HG03342 (cell line): ENCODE results near the gene COL18A1.

Source experiments
- ATAC-seq: cut with Tn5 transposase; IDR thresholded peaks from one replicate; pipeline ENCODE4 v1.9.1; 2021; ENCODE audit warnings: mild to moderate bottlenecking, moderate library complexity; ENCODE audit not compliant: unreplicated experiment

COL18A1 gene

GRCh38 chr21:45464309-45464708 lies 59.3 kb downstream of the COL18A1 start:
- no peak for ATAC-seq

DNA sequence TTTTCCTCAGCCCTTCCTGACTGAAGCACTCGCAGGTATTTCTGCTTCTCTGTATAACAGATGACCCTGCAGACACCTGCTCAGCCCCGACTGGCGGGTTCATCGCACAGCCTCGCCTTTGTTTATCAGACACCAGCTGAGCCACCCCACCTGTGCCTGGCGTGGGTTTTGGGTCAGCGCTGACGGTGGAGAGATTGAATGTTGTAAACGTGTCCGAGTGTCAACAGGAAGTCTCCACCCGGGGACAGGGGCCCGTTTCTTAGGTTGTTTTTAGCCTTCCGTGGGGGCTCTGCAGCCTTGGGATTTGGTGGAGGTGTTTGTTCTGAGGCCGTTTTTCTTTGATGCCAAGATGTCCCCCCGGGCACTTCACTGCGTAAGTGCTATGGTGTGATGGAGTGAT lies 60.1 kb downstream of the COL18A1 start:
- ATAC-seq: no peak

DNA sequence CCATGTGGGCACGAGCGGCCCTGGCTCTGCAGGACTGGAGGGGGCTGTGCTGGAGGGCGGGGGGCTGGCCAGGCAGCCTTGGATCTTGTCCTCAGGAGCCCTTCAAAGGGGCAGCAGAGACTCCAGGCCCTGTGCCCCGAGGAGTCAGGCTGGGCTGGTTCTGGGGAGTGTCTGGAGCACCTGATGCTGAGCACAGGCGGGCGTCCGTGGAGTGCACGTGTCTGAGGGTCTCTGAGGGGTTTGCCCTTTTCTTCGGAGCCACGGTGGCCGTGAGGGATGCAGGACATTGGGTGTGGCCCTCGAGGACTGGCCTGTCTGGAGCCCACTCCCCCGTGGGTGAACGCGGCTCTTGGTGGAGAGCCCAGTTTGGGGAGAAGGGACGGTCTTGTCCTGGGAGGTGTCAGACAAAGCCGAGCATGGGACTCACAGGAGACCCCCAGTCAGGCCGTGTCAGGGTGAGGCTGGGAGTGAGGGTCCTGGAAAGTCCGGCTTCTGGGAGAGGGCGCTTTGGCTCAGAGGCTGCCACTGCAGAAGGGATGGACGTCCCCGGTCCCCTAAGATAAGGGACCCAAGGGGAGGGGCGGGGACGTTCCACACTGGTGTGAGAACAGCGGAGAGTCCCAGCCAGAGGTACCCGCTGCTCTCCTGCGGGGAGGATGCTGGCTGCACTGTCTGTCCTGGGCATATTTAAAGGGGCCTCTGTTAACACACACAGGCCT lies 60.8 kb downstream of the COL18A1 start:
- ATAC-seq: no peak

DNA sequence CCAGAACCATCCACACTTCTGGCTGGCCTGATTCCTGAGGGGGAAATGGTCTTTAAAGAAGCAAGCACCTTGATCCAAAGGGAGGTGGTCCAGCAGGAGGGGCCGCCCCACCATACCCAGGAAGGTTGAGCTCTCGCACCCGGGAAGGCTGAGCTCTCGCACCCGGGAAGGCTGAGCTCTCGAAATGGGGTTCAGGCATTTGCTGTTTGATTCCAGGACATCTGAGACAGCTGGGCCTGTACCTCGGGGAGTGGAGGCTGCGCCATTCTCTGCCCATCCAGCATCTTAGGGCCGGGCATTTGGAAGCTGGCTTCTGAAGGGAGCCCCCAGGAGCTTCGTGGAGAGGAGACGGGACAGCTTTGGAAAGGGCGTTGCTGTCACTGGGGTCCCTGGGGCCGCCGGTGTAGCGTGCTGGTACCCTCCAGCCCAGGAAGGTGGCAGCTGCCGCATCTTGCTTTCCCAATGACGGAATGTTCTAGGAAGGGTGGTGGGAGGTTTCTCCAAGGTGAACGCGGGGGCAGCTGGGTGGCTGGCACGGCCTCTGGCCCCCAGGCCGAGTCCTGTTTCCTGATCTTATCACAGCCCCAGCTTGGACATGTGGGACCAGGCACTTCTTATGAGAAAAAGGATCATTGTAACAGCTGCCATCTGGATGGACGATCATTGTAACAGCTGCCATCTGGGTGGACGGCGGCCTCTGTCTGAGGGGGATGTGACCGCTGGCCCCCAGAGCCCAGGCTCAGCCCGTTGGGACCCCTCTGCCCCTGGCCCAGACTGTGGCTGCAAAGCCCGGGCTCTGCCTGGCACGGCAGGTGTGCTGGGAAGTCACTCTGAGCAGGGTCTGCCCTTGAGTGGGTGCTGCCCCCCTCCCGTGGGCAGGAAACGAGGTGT lies 61.6 kb downstream of the COL18A1 start:
- ATAC-seq: no peak

DNA sequence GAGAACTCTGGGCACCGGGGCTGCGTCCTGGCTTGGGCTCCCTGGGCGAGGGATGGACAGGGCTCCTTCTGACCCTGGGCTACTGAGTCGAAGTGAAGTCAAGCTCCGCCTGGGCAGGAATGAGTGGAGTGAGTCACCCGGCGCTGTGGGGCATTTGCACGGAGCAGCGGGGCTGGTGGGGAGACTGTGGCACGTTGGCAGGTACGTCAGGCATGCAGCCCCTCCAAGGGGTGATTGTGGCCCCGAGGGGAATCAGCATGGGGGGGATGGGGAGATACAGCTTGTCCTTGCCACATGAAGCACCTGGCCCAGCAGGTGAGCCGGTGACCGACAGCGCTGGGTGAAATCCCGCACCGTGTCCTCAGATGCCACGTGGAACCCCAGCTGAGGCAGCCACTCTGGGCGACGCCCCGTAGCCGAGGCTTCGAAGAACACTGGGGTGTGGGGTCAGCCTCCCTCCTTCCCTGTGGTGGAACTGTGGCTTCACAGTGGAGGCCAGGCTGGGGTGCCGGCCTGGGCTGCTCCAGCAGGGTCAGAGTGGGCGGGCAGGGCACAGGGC lies 62.3 kb downstream of the COL18A1 start:
- ATAC-seq: no peak

DNA sequence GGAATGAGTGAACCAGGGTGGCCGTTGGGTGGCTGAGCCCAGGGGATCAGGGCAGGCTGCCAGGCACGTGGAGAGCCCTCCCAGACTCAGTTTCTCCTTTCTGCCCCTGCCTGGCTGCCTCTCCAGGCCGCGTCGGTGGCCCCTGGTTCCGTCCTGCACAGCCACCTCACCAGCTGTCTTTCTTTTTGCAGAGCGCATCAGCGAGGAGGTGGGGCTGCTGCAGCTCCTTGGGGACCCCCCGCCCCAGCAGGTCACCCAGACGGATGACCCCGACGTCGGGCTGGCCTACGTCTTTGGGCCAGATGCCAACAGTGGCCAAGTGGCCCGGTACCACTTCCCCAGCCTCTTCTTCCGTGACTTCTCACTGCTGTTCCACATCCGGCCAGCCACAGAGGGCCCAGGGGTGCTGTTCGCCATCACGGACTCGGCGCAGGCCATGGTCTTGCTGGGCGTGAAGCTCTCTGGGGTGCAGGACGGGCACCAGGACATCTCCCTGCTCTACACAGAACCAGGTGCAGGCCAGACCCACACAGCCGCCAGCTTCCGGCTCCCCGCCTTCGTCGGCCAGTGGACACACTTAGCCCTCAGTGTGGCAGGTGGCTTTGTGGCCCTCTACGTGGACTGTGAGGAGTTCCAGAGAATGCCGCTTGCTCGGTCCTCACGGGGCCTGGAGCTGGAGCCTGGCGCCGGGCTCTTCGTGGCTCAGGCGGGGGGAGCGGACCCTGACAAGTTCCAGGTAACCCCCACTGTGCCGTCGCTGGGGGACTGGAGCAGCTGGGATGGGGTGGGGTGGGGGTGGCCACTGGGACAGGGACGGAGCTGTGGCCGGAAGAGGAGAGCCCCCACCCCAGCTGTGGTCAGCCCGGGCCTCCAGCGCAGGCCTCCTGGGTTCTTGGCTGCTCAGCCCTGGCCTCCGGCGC lies 63.3 kb downstream of the COL18A1 start:
- ATAC-seq: no peak

GRCh38 chr21:45468971-45469272 lies 64.0 kb downstream of the COL18A1 start:
- no peak for ATAC-seq

DNA sequence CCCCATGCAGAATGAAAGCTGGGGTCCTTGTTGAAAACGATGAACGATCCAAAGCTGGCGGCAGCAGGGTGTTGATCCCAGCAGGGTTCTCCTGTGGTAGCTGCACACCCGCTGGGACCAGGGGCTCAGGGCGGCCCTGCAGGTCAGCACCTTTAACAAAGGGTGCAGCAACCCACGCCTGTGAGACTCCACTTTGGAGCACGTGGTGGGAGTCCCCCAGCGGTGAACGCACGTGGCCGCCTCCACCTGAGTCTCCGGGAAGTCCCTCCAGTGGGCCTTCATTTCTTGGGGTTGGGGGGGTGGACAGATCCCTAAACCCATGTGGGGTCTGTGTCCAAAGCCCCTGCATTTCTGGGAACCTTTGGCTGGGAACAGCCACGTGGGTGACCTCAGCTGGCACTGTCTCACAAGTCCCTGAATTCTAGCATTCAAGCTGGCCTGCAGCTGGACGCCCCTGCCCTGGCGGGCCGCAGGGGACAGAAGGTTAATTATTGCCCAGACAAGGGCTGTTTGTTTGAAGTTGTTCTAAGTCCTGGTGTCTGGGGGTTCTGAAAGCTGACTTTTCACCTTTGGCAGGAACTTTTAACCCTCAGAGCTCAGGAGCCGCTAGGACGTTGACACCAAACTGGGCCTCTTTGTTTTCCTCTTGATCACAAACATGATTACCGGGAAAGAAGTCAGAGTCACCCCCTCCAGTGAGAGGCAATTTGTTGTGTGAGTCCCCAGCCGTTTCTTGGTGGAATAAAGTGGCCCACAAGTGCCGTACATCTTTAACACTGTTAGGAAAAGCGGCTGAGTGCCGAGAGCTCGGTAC lies 64.5 kb downstream of the COL18A1 start:
- no peak for ATAC-seq

- no peak for ATAC-seq
Measured at GRCh38 chr21:45470087-45470515, 65.1 kb downstream of the COL18A1 start.

DNA sequence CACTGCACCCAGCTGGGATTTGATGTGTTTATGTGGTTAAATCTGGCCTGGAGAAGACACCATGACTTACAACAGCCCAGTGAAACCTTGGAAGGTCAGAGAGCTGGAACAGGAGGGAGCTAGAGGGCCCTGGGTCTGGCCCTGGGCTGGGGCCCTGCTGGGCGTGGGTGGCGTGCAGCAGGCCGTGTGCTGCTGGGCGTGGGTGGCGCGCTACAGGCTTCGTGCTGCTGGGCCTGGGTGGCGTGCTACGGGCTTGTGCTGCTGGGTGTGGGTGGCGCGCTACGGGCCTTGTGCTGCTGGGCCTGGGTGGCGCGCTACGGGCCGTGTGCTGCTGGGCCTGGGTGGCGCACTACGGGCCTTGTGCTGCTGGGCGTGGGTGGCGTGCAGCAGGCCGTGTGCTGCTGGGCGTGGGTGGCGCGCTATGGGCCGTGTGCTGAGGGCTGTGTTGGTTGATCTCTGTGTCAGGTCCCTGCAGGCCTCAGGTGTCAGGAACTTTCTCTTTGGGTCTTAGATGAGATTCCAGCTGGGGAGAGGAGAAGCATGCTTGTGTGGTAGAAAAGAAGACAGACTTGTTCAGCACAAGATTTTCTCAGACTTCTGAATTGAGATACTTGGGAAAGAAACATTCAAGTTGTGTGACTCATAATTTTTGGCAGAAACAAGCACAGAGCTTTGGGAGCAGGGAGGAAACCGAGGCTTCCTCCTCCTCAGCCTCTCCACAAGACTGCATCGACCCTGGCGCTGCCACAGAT lies 66.0 kb downstream of the COL18A1 start:
- no peak for ATAC-seq

- ATAC-seq: no peak
Measured at GRCh38 chr21:45471525-45472221, 66.7 kb downstream of the COL18A1 start.

GRCh38 chr21:45472445-45473365 lies 67.7 kb downstream of the COL18A1 start:
- no peak for ATAC-seq

GRCh38 chr21:45473496-45474322 lies 68.7 kb downstream of the COL18A1 start:
- ATAC-seq: no peak

DNA sequence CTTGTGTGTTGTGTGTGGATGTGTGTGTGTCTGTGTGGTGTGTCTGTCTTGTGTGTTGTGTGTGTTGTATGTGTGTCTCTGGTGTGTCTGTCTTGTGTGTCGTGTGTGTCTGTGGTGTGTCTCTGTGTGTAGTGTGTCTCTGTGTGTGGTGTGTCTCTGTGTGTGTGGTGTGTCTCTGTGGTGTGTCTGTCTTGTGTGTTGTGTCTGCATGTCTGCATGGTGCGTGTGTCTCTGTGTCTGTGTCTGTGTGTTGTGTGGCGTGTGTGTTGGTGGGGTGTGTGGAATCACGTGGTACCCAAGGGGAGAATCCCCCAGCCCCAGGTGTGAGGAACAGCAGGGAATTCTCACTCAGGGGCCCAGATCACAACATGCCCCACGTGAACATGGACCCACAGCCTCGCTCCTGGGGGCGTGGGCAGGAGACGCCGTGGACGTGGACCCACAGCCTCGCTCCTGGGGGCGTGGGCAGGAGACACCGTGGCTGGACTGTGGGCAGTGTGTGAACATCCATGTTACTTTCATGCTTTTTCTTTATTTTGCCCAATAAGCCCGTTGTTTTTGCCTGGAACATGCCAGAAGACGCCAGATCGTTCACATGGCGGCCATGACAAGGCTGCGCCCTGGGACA lies 69.5 kb downstream of the COL18A1 start:
- ATAC-seq: no peak

DNA sequence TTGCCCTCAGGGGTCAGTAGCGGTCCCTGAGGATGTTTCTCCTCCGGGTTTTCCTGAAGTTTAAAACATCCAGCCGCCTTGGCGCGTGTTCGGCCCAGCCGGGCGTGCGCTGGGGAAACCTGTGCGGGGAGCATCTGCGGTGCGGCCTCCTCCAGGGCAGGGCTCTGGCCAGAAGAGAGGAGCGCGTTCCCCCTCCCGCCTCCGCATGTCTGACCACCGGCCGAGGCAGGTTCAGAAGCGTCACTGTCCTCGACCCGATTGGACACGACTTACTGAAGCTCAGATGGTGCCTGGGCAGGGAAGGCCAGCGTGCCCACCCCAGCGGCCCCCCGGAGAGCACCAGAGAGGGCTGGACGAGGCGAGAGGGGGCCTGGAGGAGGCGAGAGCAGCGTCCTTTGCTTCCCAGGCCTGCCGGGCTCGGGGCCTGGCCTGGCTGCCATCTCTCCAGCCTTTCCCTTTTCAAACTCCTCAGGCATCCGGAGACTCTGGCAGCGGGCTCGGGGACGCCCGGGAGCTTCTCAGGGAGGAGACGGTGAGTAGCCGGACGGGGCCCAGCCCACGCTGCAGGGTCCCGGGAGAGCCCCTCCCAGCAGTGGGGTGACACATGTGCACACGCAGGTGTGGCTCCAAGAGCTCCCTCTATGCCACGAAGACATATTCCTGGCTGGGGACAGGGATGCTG lies 70.2 kb downstream of the COL18A1 start:
- ATAC-seq: no peak
